ENCODE results near the gene COX5A. TPM values are rescaled to one million over a fixed set of nuclear protein-coding genes. Genes with fewer than 3 reads are reported as not detected.

The COX5A gene
- total RNA-seq, 1 experiment from 2014 or later, result 307 TPM

GRCh38 chr15:74976159-74976558, 38.3 kb upstream of the COX5A start:
- DNase-seq (ENCODE audit: low read depth, low spot score) (no peak), ATAC-seq (no peak)
- no TSS peak for BruUV-seq (replicated peaks)
- ChIA-PET POLR2A (no interaction called here), CTCF (interaction anchor here (1.1 to 1.3 kb wide), 2 partner anchors 12 to 26 kb away, joined by 3 to 5 read pairs; no protein-coding TSS in a partner anchor), RAD21 (ENCODE audit: low non-redundant PET in 1 of 2, low total read pairs in 2 of 2, uncharacterized antibody in 2 of 2, unreplicated experiment in 2 of 2) (interaction anchor here in 1 of 2 experiments (0.6 kb wide), 1 partner anchor 59 kb away, joined by 3 read pairs; no protein-coding TSS in a partner anchor)
- H3K9ac ChIP-seq (ENCODE audit: low read length), result no peak overlapping the region
- no peaks in the 10 kb centered on the region for H3K79me2 ChIP-seq (ENCODE audit: insufficient read depth, low read length)
- peaks cover 13 to 15% of the 10 kb centered on the region in 2 experiments for H3K4me1 ChIP-seq (ENCODE audit: control insufficient read depth in 1 of 2, insufficient read depth in 2 of 2, low read length in 2 of 2)
- H3K27me3 ChIP-seq (ENCODE audit: insufficient read depth, low read length), result no peaks in the 10 kb centered on the region
- no peaks in the 10 kb centered on the region for H4K20me1 ChIP-seq (ENCODE audit: insufficient read depth)
- no peaks in the 10 kb centered on the region for H3K9me3 ChIP-seq (ENCODE audit: control insufficient read depth in 1 of 2, insufficient read depth in 1 of 2, low read depth in 1 of 2, low read length in 2 of 2)
- H3K9me2 ChIP-seq (ENCODE audit: insufficient read depth), result no peaks in the 10 kb centered on the region
- no peaks in the 10 kb centered on the region for H3K36me3 ChIP-seq (ENCODE audit: control insufficient read depth in 1 of 2, insufficient read depth in 2 of 2, low read length in 2 of 2)
- H3K27ac ChIP-seq (ENCODE audit: low read depth, low read length), result no peak overlapping the region
- H3K4me3 ChIP-seq (replicated peaks in 1 of 2; ENCODE audit: low read depth in 1 of 2, low read length in 2 of 2), result no peak overlapping the region
- intact Hi-C loops (cut with micrococcal nuclease), result no loop called here
- no peak for TF ChIP-seq SRF (IDR thresholded peaks at IDR 0.05; ENCODE audit: low read depth)
- TF ChIP-seq ELF1 (IDR thresholded peaks at IDR 0.05; ENCODE audit: borderline replicate concordance, low read depth), result no peak
- TF ChIP-seq POLR2A (IDR thresholded peaks at IDR 0.05; ENCODE audit: borderline replicate concordance, extremely low read depth, insufficient read depth, insufficient read length), result no peak
- no peak for TF ChIP-seq CEBPB (IDR thresholded peaks at IDR 0.05; ENCODE audit: low read depth)
- TF ChIP-seq RAD21 (IDR thresholded peaks at IDR 0.05; ENCODE audit: low read depth), result peak; percentile 41; the same call in 1 of the 2 replicates
- TF ChIP-seq ZBTB33 (IDR thresholded peaks at IDR 0.05; ENCODE audit: extremely low read depth, insufficient replicate concordance, low read length), result no peak
- peak; percentile 19 to 45 (median 30); a peak in 4 of 6 replicates for TF ChIP-seq CTCF (IDR thresholded peaks at IDR 0.05 in 2 of 3, conservative IDR thresholded peaks at IDR 0.05 in 1 of 3; ENCODE audit: borderline replicate concordance in 1 of 3, insufficient read depth in 1 of 3, low read depth in 2 of 3, low read length in 2 of 3)
- TF ChIP-seq TCF7L2 (IDR thresholded peaks at IDR 0.05; ENCODE audit: borderline replicate concordance, extremely low read depth, insufficient read depth, insufficient read length), result no peak
- no peak overlapping the region for H2AFZ ChIP-seq (ENCODE audit: low read depth, low read length, poor library complexity, severe bottlenecking)
- H3K4me2 ChIP-seq (ENCODE audit: low read length), result no peak overlapping the region
